SU-DHL-6 (cell line): Measurements from ENCODE around the gene UNC5B.

Experiments
- H2AFZ ChIP-seq: fragments of 200-600 bp; sonication (generic); 2 replicates; pipeline ENCODE4 v1.6.1; 2014; ENCODE audit warnings: low read depth, mild to moderate bottlenecking, moderate library complexity, mixed read lengths, antibody characterized with exemption, low read length; ENCODE audit not compliant: severe bottlenecking
- H3F3A ChIP-seq: fragments of 200-600 bp; shearing (Covaris generic); 2 replicates; pipeline ENCODE4 v1.6.0; 2016; ENCODE audit warnings: antibody characterized with exemption, mild to moderate bottlenecking; ENCODE audit not compliant: insufficient read depth
- H3K27ac ChIP-seq: fragments of 200-600 bp; sonication (generic); 2 replicates; pipeline ENCODE4 v1.5.1; 2016; ENCODE audit warnings: low read depth, mild to moderate bottlenecking, low read length, moderate library complexity, mixed read lengths
- H3K27me3 ChIP-seq: fragments of 200-600 bp; sonication (generic), shearing (Covaris generic); 2 replicates; pipeline ENCODE4 v1.6.0; 2014; ENCODE audit warnings: mild to moderate bottlenecking, low read length
- H3K36me3 ChIP-seq: fragments of 200-600 bp; sonication (generic); 2 replicates; pipeline ENCODE4 v1.6.1; 2014; ENCODE audit warnings: mild to moderate bottlenecking, low read length, mixed read lengths
- H3K4me2 ChIP-seq: fragments of 300-600, 200-600 bp; shearing (Covaris generic), sonication (generic); 2 replicates; pipeline ENCODE4 v1.6.0; 2014; ENCODE audit warnings: low read length, low read depth, mild to moderate bottlenecking; ENCODE audit not compliant: poor library complexity, severe bottlenecking
- H3K4me3 ChIP-seq: fragments of 200-600 bp; sonication (generic); 2 replicates; pipeline ENCODE4 v1.5.1; 2014; ENCODE audit warnings: antibody characterized with exemption, low read length, mild to moderate bottlenecking, mixed read lengths; ENCODE audit not compliant: insufficient read depth, poor library complexity, severe bottlenecking
- H3K79me2 ChIP-seq: fragments of 200-600 bp; sonication (generic); 2 replicates; pipeline ENCODE4 v1.6.1; 2014; ENCODE audit warnings: mild to moderate bottlenecking, low read length, moderate library complexity; ENCODE audit not compliant: insufficient read depth
- H3K9ac ChIP-seq: fragments of 200-600 bp; sonication (generic); 2 replicates; pipeline ENCODE4 v1.7.0; 2014; ENCODE audit warnings: mild to moderate bottlenecking, low read length
- H3K9me2 ChIP-seq: fragments of 200-600 bp; sonication (generic); replicated peaks from 2 replicates; pipeline ENCODE4 v1.6.1; 2014; ENCODE audit warnings: low read length; ENCODE audit not compliant: insufficient read depth
- H3K9me3 ChIP-seq: fragments of 200-600 bp; sonication (generic); 2 replicates; pipeline ENCODE4 v1.6.1; 2014; ENCODE audit warnings: low read length, mixed read lengths; ENCODE audit not compliant: insufficient read depth
- H4K20me1 ChIP-seq: fragments of 200-600 bp; sonication (generic); 2 replicates; pipeline ENCODE4 v1.6.1; 2014; ENCODE audit warnings: low read depth, mild to moderate bottlenecking, antibody characterized with exemption, low read length, moderate library complexity, mixed read lengths
- CTCF ChIP-seq: fragments of 200-600 bp; sonication (generic); IDR thresholded peaks from one replicate; pipeline ENCODE4 v1.5.1; 2017; ENCODE audit warnings: antibody characterized with exemption, mild to moderate bottlenecking, low read length, moderate library complexity; ENCODE audit not compliant: insufficient read depth, poor library complexity, severe bottlenecking
- EZH2phosphoT487 ChIP-seq: fragments of 200-600 bp; sonication (generic), shearing (Covaris generic); conservative IDR thresholded peaks from 2 replicates; pipeline ENCODE4 v1.6.1; 2018; ENCODE audit warnings: mild to moderate bottlenecking, antibody characterized with exemption, low read length, moderate library complexity, mixed read lengths

UNC5B gene

GRCh38 chr10:71239131-71239915 is 27.0 kb downstream of the UNC5B start:
- H3K27me3 ChIP-seq = no peaks in the 10 kb centered on the region
- no peaks in the 10 kb centered on the region for H3F3A ChIP-seq
- no peak overlapping the region for H3K4me2 ChIP-seq

GRCh38 chr10:71239946-71240795 is 27.8 kb downstream of the UNC5B start:
- H3K36me3 ChIP-seq = no peaks in the 10 kb centered on the region
- no peaks in the 10 kb centered on the region for H3K9me3 ChIP-seq
- H3K4me2 ChIP-seq = no peak overlapping the region
- H4K20me1 ChIP-seq = no peaks in the 10 kb centered on the region
- H3K27ac ChIP-seq = no peak overlapping the region
- no peak for TF ChIP-seq EZH2phosphoT487
- H3K27me3 ChIP-seq = no peaks in the 10 kb centered on the region
- no peaks in the 10 kb centered on the region for H3K9me2 ChIP-seq
- no peaks in the 10 kb centered on the region for H3K79me2 ChIP-seq
- no peak overlapping the region for H3K4me3 ChIP-seq
- no peak overlapping the region for H3K9ac ChIP-seq
- no peak overlapping the region for H2AFZ ChIP-seq
- no peaks in the 10 kb centered on the region for H3F3A ChIP-seq

More at GRCh38 chr10:71239131-71239915, 27.0 kb downstream of the UNC5B start:
- H3K9me3 ChIP-seq = no peaks in the 10 kb centered on the region
- TF ChIP-seq EZH2phosphoT487 = no peak
- TF ChIP-seq CTCF = no peak
- no peaks in the 10 kb centered on the region for H3K79me2 ChIP-seq
- H3K36me3 ChIP-seq = no peaks in the 10 kb centered on the region
- no peak overlapping the region for H2AFZ ChIP-seq
- H3K9ac ChIP-seq = no peak overlapping the region
- no peaks in the 10 kb centered on the region for H3K9me2 ChIP-seq
- no peak overlapping the region for H3K4me3 ChIP-seq
- H4K20me1 ChIP-seq = no peaks in the 10 kb centered on the region
- no peak overlapping the region for H3K27ac ChIP-seq

GRCh38 chr10:71241114-71241829 is 28.9 kb downstream of the UNC5B start:
- TF ChIP-seq EZH2phosphoT487 (no peak), CTCF (no peak)
- Histone ChIP-seq H3F3A (no peaks in the 10 kb centered on the region), H3K4me3 (no peak overlapping the region), H3K9ac (no peak overlapping the region), H3K79me2 (no peaks in the 10 kb centered on the region), H4K20me1 (no peaks in the 10 kb centered on the region), H3K27me3 (no peaks in the 10 kb centered on the region), H2AFZ (no peak overlapping the region), H3K36me3 (no peaks in the 10 kb centered on the region), H3K4me2 (no peak overlapping the region), H3K9me3 (no peaks in the 10 kb centered on the region), H3K27ac (no peak overlapping the region), H3K9me2 (no peaks in the 10 kb centered on the region)
